Large intestine (tissue), 3 donors: Measurements from ENCODE around the gene PBX2. TPM values are rescaled to one million over a fixed set of nuclear protein-coding genes. Genes with fewer than 3 reads are reported as not detected.

Experiments used
- DNase-seq, 2 donors: peaks; one replicate each; pipeline versions ENCODE4 v3.0.0 to v3.0.0-alpha.2; 2013
- H3K27ac ChIP-seq: one replicate; pipeline ENCODE4 v1.5.1; 2013; ENCODE audit warnings: low read length
- H3K27me3 ChIP-seq: 2 replicates; pipeline ENCODE4 v1.6.1; 2013; ENCODE audit warnings: low read length; ENCODE audit not compliant: control insufficient read depth, insufficient read depth
- H3K36me3 ChIP-seq: 2 replicates; pipeline ENCODE4 v1.6.1; 2013; ENCODE audit warnings: low read length; ENCODE audit not compliant: control insufficient read depth, insufficient read depth
- H3K4me1 ChIP-seq: one replicate; pipeline ENCODE4 v1.6.1; 2013; ENCODE audit warnings: low read length; ENCODE audit not compliant: control insufficient read depth, insufficient read depth
- H3K4me3 ChIP-seq: one replicate; pipeline ENCODE4 v1.5.1; 2013; ENCODE audit warnings: low read length
- H3K9me3 ChIP-seq: one replicate; pipeline ENCODE4 v1.6.1; 2013; ENCODE audit warnings: mild to moderate bottlenecking, low read depth, low read length, moderate library complexity; ENCODE audit not compliant: control insufficient read depth
- WGBS: methylation state at CpG from one replicate; pipeline ENCODE4 v1.1.5; 2013; ENCODE audit warnings: low lambda C conversion rate; ENCODE audit not compliant: insufficient coverage; 5-methylcytosine and 5-hydroxymethylcytosine counted together
- polyA plus RNA-seq: library from polyadenylated mRNA; unstranded; fragments of 120-200 nt; gene quantifications from one replicate; pipeline ENCODE4 v1.2.1, GENCODE V29; 2013

PBX2 gene
- polyA plus RNA-seq, 1 donor, result 125 TPM

DNA sequence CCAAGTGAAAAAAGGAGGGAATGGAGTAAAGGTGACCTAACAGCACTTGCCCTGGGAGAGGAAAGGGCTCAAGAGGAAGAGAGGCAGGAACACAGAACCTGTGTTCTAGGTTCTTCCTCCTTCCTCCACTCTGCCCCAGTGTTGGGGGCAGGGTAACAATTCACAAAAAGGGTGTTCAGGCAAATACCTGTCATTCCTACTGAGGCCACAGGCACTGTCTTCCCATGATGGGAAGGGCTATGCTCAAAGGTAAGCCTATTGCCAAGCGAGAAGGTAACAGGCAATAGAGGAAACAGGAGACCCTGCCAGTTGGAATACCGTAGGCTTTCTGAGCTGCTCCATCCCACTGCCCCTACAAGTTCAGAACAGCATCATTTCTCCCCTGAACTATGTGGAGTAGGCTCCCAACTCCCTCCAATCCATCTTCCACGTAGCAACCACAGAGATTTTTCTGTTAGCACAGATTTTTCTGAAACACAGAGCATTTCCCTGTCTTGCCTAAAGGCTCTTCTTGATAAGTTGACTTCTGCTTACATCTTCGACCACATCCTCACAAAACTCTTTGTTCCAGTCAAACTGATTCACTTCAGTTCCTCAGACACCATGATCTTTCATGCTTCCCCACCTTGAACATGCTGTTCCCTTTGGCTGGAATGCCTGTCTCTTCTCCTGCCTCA, 16.8 kb downstream of the PBX2 start:
- H3K9me3 ChIP-seq, result peaks cover 3% of the 10 kb centered on the region
- H3K4me1 ChIP-seq, result peaks cover 24% of the 10 kb centered on the region
- no peak overlapping the region for H3K4me3 ChIP-seq
- no peaks in the 10 kb centered on the region for H3K27me3 ChIP-seq
- DNase-seq, result no peak
- peaks cover 33% of the 10 kb centered on the region for H3K36me3 ChIP-seq
- no peak overlapping the region for H3K27ac ChIP-seq
- WGBS, result no CpG with 5 or more reads among the region's 4 CpGs

DNA sequence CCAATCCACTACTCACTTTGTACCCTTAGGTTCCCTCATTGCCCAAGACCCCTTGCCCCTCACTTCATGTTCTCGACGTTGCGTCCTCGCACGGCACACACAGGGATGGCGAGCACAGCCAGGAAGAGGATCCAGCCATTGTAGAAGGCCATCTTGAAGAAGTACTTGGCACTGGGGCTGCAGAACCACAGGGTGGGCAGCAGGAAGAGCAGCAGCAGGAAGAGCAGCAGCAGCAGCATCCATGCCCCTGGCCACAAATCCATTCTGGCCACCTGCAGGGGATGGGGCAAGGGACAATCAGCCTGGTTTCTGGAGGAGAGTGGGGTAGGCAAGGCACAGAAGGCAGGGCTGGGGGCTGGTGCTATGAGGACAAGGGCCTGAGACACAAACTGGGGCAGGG, 18.8 kb downstream of the PBX2 start:
- DNase-seq, result no peak
- no peaks in the 10 kb centered on the region for H3K27me3 ChIP-seq
- H3K36me3 ChIP-seq, result peaks cover 50% of the 10 kb centered on the region
- H3K4me1 ChIP-seq, result peaks cover 21% of the 10 kb centered on the region
- peaks cover 3% of the 10 kb centered on the region for H3K9me3 ChIP-seq
- H3K27ac ChIP-seq, result no peak overlapping the region
- WGBS, result no CpG with 5 or more reads among the region's 6 CpGs
- no peak overlapping the region for H3K4me3 ChIP-seq

DNA sequence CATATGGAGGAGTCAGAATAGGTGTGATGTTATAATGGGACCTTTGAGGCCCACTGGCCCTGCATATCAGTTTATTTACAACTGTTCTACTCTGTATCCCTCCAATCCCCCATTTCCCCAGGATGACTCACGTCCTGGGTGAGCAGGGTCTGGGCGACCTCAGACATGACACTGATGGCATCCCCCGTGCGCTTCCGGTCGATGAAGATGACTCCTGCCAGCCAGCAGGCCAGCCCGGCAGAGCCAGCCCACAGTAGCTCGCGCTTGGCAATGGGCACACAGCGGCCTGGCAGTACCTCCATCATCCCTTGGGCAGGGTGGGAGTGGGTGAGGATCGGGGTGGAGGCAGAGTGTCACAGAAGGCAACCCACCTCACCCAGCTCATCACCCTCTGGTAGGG, 19.7 kb downstream of the PBX2 start:
- H3K27ac ChIP-seq, result no peak overlapping the region
- H3K4me1 ChIP-seq, result peaks cover 18% of the 10 kb centered on the region
- H3K27me3 ChIP-seq, result no peaks in the 10 kb centered on the region
- peaks cover 58% of the 10 kb centered on the region for H3K36me3 ChIP-seq
- no CpG with 5 or more reads among the region's 11 CpGs for WGBS
- no peak overlapping the region for H3K4me3 ChIP-seq
- H3K9me3 ChIP-seq, result no peaks in the 10 kb centered on the region
- no peak for DNase-seq

DNA sequence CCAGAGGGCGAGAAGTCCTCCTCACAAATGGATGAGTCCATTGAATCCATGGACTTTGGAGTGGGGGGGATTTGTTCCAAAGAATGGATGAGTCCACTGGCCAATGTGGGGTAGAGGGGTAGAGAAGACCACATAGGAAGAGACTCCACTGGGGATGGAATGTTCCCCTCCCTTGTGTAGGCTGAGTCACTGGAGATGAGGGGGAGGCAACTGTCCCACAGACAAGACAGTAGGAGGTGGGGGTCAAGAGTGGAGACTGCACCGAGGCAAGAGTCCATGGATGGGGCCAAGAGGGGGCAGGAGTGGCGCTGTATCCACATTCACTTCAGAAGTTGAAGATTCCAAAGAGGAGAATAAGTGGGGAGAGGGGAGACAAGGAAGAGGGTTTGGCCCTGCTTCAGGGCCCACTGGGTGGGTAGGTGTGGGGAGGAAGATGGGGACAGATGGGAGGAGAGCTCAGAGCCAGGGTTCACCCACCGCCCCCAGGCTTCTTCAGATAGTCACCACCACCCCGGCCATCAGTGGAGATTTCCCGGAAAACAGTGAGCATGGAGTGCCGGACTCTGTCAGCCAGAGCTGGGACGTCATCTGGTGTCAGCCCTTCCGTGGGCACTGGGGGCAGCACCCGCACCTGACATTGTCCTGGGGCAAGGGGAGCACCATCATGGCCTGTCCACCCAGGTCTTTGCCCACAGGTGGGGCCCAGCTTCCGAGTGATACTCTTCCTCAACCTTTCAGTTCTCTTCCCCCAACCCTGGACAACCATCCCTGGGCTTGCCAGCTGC, 21.0 kb downstream of the PBX2 start:
- no peaks in the 10 kb centered on the region for H3K9me3 ChIP-seq
- H3K27me3 ChIP-seq, result no peaks in the 10 kb centered on the region
- H3K36me3 ChIP-seq, result peaks cover 65% of the 10 kb centered on the region
- no peak for DNase-seq
- no peak overlapping the region for H3K4me3 ChIP-seq
- no peak overlapping the region for H3K27ac ChIP-seq
- H3K4me1 ChIP-seq, result peaks cover 15% of the 10 kb centered on the region
- WGBS, result 40% methylated on average over 1 of the region's 11 CpGs

DNA sequence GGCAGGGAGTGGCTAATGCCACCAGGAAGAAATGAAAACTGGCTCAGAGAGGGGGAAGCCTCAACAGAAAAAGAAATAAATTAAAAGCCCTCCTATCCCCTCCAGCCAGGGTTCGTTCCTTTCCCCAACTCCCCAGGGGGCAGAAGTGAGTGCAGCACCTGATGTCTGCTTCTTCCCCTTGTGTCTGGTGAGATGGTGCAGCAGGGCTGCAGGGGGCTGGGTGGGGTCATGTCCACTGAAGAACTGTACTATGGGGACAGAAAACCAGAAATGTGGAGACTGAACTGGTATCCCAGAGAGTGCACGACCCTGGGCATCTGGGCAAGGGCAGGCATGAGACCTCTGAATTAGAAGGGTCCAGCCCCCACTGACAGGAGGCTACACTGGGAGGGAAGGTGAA, 21.7 kb downstream of the PBX2 start:
- Histone ChIP-seq H3K9me3 (no peaks in the 10 kb centered on the region), H3K27ac (no peak overlapping the region), H3K27me3 (no peaks in the 10 kb centered on the region), H3K4me1 (peaks cover 15% of the 10 kb centered on the region), H3K4me3 (no peak overlapping the region), H3K36me3 (peaks cover 71% of the 10 kb centered on the region)
- WGBS, result no CpG with 5 or more reads among the region's 2 CpGs
- DNase-seq, result no peak

DNA sequence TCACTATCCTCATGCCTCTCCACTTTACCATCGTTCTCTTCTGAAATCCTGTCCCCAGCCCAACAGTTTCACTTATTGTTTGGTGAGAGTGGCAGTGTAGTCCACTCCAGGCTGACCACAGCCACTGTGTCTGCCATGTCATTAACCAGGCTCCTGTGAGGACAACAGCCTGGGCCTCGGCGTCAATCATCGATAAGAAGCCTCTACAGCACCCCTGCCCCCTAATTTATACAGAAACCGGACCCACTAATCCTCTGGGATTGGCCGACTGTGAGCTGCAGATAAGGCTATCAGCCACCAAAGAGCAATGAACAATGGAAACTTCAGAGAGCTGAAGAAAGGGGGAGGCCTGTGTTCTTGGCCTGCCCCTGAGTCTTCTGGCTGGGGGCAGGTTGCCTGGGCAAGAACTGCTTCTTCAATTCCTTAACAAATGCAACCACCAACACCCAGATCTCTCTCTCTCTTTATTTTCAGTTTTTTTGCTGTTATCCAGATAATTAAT, 22.2 kb downstream of the PBX2 start:
- Histone ChIP-seq H3K4me3 (no peak overlapping the region), H3K9me3 (no peaks in the 10 kb centered on the region), H3K27ac (peak overlapping the region; percentile 45), H3K4me1 (peaks cover 15% of the 10 kb centered on the region), H3K36me3 (peaks cover 76% of the 10 kb centered on the region), H3K27me3 (no peaks in the 10 kb centered on the region)
- peak in 1 of 2 donors; percentile 57 for DNase-seq
- no CpG with 5 or more reads among the region's 6 CpGs for WGBS

DNA sequence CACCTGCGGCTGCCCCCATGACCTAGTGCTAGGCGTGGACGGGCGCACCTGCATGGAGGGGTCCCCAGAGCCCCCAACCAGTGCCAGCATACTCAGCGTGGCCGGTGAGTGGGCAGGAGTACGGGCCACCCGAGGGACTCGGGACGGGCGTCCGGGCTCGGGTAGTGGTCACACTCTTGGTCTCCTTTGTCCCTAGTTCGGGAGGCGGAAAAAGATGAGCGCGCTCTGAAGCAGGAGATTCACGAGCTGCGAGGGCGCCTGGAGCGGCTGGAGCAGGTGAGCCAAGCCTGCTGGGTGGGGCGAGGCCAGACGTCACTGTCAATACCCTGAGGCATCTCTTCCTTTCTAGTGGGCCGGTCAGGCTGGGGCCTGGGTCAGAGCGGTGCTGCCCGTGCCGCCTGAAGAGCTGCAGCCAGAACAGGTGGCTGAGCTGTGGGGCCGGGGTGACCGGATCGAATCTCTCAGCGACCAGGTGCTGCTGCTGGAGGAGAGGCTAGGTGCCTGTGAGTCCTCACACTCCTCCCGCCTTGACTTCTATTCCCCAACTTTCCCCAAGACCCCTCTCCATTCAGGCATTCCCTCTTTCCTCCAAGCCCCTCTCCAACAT, 22.7 kb downstream of the PBX2 start:
- H3K27me3 ChIP-seq, result no peaks in the 10 kb centered on the region
- peak overlapping the region; percentile 45 for H3K27ac ChIP-seq
- DNase-seq, result peak in 1 of 2 donors; percentile 32

DNA sequence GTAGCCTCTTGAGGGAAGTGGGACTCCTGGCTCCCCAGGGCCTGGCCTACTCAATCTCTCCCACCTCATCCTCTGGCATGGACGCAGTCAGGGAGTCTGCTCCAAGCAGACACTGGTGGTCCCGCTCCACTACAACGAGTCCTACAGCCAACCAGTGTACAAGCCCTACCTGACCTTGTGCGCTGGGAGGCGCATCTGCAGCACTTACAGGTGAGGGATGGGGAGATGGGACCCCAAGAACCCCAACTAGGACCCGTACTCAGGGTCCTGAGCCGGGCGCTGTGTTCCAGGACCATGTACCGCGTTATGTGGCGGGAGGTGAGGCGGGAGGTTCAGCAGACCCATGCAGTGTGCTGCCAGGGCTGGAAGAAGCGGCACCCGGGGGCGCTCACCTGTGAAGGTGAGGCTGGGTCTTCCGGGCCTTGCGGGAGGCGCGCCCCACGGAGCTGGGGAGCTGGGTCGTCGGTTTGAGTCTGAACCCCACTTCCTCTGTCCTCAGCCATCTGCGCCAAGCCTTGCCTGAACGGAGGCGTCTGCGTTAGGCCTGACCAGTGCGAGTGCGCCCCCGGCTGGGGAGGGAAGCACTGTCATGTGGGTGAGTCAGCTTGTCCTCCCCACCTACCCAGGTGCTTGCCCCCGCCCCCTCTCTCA, 23.5 kb downstream of the PBX2 start:
- Histone ChIP-seq H3K27me3 (no peaks in the 10 kb centered on the region), H3K4me3 (no peak overlapping the region), H3K27ac (no peak overlapping the region), H3K36me3 (peaks cover 78% of the 10 kb centered on the region), H3K9me3 (no peaks in the 10 kb centered on the region), H3K4me1 (peaks cover 15% of the 10 kb centered on the region)
- WGBS, result no CpG with 5 or more reads among the region's 30 CpGs
- DNase-seq, result no peak

More for the DNA sequence above, 22.7 kb downstream of the PBX2 start:
- no peaks in the 10 kb centered on the region for H3K9me3 ChIP-seq
- no CpG with 5 or more reads among the region's 32 CpGs for WGBS
- peaks cover 78% of the 10 kb centered on the region for H3K36me3 ChIP-seq
- no peak overlapping the region for H3K4me3 ChIP-seq
- peaks cover 15% of the 10 kb centered on the region for H3K4me1 ChIP-seq

DNA sequence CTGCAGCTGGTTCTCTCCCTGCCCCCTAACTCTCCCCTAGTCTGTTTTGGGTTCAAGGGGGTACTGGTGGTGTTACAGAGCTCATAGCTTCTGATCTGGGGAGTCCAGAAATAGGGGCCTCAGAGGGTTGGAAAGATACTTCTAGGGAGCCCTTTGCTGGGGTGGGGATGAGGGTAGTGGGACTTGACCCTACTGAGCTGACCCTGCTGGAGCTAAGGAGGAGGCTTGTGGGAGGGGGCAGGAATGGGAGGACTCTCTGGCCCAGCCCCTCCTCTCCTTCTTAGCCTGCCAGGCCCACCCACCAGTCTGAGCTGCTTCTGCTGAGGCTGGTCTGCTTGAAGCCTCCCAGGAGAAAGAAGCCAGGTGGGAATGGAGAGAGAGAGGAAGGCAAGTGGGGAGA, 25.7 kb downstream of the PBX2 start, which contains the start of gene EGFL8:
Gene EGFL8 (plus strand): TSS at position 301 of the 400 bp plus-strand sequence. CDS start 1,571 bp downstream, outside the sequence.
- Histone ChIP-seq H3K4me1 (peaks cover 15% of the 10 kb centered on the region), H3K27ac (no peak within 1 kb of the TSS), H3K9me3 (no peaks in the 10 kb centered on the region), H3K27me3 (no peaks in the 10 kb centered on the region), H3K4me3 (no peak within 1 kb of the TSS), H3K36me3 (peaks cover 56% of the 10 kb centered on the region)
- no peak for DNase-seq
